ENCODE results near the gene RPS18. TPM values are rescaled to one million over a fixed set of nuclear protein-coding genes. Genes with fewer than 3 reads are reported as not detected.

The RPS18 gene
- total and polyA plus RNA-seq, 9 of the 15 experiments (the other 6 are each of a cell fraction or from before 2014, with no cell fraction given): 5,023 to 17,516 (median 8,131) TPM

DNA sequence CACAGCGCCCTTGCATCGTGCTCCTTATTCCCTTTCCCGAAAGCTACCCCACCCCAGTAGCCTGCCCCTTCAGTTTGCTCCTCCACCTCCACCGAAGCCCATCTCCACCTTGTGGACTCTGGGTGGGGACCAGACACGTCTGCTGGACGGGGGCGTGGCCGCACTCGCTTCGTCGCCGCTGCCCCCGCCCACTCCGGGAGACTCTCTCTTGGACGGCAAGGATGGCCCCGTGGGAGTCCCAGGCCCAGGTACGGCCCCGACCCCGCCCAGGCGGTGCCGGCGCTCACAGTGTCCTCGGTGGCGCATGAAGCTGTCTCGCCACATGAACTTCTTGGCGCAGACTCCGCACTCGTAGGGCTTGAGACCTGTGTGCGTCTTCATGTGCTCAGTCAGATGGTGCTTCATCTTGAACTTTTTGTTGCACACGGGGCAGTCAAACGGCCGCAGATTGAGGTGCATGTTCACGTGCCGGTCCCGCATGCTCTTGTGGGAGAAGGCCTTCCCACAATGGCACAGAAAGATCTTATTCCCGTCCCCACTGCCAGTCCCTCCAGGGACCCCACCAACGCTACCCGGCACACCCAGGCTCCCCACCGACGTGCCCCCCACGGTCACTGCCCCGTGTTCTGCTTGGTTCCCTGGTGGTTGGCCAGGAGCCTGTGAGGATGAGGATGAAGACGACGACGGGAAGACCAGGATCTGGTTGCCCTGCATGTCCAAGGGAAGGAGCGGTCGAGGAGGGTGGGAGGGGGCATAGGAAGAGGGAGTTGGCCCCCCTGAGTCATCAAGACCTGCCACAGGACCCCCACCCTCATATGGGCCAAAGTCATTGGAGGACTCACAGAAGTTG lies 43.3 kb downstream of the RPS18 start (continued):
- TF ChIP-seq, protein P1, sequence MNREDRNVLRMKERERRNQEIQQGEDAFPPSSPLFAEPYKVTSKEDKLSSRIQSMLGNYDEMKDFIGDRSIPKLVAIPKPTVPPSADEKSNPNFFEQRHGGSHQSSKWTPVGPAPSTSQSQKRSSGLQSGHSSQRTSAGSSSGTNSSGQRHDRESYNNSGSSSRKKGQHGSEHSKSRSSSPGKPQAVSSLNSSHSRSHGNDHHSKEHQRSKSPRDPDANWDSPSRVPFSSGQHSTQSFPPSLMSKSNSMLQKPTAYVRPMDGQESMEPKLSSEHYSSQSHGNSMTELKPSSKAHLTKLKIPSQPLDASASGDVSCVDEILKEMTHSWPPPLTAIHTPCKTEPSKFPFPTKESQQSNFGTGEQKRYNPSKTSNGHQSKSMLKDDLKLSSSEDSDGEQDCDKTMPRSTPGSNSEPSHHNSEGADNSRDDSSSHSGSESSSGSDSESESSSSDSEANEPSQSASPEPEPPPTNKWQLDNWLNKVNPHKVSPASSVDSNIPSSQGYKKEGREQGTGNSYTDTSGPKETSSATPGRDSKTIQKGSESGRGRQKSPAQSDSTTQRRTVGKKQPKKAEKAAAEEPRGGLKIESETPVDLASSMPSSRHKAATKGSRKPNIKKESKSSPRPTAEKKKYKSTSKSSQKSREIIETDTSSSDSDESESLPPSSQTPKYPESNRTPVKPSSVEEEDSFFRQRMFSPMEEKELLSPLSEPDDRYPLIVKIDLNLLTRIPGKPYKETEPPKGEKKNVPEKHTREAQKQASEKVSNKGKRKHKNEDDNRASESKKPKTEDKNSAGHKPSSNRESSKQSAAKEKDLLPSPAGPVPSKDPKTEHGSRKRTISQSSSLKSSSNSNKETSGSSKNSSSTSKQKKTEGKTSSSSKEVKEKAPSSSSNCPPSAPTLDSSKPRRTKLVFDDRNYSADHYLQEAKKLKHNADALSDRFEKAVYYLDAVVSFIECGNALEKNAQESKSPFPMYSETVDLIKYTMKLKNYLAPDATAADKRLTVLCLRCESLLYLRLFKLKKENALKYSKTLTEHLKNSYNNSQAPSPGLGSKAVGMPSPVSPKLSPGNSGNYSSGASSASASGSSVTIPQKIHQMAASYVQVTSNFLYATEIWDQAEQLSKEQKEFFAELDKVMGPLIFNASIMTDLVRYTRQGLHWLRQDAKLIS (CRISPR knock-in tag; IDR thresholded peaks at IDR 0.05): no peak
- TF ChIP-seq GATAD2A (IDR thresholded peaks at IDR 0.05): no peak
- no peak for TF ChIP-seq ZNF384 (IDR thresholded peaks at IDR 0.05; ENCODE audit: low read depth, low read length)
- no peak for TF ChIP-seq ZNF57 (CRISPR knock-in tag; IDR thresholded peaks at IDR 0.05)
- TF ChIP-seq, protein P2, sequence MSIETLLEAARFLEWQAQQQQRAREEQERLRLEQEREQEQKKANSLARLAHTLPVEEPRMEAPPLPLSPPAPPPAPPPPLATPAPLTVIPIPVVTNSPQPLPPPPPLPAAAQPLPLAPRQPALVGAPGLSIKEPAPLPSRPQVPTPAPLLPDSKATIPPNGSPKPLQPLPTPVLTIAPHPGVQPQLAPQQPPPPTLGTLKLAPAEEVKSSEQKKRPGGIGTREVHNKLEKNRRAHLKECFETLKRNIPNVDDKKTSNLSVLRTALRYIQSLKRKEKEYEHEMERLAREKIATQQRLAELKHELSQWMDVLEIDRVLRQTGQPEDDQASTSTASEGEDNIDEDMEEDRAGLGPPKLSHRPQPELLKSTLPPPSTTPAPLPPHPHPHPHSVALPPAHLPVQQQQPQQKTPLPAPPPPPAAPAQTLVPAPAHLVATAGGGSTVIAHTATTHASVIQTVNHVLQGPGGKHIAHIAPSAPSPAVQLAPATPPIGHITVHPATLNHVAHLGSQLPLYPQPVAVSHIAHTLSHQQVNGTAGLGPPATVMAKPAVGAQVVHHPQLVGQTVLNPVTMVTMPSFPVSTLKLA (conservative IDR thresholded peaks at IDR 0.05): peak; percentile 57 to 65; a peak in 1 of 4 replicates
- TF ChIP-seq NR4A1 (CRISPR knock-in tag; IDR thresholded peaks at IDR 0.05): 0 out of 2 replicates have a peak, but pooled peaks have one; percentile 51
- no peak for TF ChIP-seq NR4A1 (tag; IDR thresholded peaks at IDR 0.05)
- peak; percentile 57 for TF ChIP-seq HMGN3 (IDR thresholded peaks at IDR 0.05; ENCODE audit: borderline replicate concordance, extremely low read depth, insufficient read length, low read depth, low read length)
- no peak for TF ChIP-seq PHF20 (IDR thresholded peaks at IDR 0.05; ENCODE audit: partially characterized antibody)
- TF ChIP-seq ZNF431 (CRISPR knock-in tag; IDR thresholded peaks at IDR 0.05): no peak
- no peak for TF ChIP-seq RFX1 (IDR thresholded peaks at IDR 0.05)
- TF ChIP-seq, protein P3, sequence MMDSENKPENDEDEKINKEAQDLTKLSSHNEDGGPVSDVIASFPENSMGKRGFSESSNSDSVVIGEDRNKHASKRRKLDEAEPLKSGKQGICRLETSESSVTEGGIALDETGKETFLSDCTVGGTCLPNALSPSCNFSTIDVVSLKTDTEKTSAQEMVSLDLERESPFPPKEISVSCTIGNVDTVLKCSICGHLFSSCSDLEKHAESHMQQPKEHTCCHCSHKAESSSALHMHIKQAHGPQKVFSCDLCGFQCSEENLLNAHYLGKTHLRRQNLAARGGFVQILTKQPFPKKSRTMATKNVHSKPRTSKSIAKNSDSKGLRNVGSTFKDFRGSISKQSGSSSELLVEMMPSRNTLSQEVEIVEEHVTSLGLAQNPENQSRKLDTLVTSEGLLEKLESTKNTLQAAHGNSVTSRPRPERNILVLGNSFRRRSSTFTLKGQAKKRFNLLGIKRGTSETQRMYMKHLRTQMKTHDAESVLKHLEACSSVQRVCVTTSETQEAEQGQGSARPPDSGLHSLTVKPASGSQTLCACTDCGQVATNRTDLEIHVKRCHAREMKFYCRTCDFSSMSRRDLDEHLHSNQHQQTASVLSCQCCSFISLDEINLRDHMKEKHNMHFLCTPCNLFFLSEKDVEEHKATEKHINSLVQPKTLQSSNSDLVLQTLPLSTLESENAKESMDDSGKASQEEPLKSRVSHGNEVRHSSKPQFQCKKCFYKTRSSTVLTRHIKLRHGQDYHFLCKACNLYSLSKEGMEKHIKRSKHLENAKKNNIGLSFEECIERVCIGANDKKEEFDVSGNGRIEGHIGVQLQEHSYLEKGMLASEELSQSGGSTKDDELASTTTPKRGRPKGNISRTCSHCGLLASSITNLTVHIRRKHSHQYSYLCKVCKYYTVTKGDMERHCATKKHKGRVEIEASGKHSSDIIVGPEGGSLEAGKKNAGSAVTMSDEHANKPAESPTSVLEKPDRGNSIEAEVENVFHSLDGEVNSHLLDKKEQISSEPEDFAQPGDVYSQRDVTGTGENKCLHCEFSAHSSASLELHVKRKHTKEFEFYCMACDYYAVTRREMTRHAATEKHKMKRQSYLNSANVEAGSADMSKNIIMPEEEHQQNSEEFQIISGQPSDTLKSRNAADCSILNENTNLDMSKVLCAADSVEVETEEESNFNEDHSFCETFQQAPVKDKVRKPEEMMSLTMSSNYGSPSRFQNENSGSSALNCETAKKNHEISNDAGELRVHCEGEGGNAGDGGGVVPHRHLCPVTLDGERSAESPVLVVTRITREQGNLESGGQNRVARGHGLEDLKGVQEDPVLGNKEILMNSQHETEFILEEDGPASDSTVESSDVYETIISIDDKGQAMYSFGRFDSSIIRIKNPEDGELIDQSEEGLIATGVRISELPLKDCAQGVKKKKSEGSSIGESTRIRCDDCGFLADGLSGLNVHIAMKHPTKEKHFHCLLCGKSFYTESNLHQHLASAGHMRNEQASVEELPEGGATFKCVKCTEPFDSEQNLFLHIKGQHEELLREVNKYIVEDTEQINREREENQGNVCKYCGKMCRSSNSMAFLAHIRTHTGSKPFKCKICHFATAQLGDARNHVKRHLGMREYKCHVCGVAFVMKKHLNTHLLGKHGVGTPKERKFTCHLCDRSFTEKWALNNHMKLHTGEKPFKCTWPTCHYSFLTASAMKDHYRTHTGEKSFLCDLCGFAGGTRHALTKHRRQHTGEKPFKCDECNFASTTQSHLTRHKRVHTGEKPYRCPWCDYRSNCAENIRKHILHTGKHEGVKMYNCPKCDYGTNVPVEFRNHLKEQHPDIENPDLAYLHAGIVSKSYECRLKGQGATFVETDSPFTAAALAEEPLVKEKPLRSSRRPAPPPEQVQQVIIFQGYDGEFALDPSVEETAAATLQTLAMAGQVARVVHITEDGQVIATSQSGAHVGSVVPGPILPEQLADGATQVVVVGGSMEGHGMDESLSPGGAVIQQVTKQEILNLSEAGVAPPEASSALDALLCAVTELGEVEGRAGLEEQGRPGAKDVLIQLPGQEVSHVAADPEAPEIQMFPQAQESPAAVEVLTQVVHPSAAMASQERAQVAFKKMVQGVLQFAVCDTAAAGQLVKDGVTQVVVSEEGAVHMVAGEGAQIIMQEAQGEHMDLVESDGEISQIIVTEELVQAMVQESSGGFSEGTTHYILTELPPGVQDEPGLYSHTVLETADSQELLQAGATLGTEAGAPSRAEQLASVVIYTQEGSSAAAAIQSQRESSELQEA (IDR thresholded peaks at IDR 0.05; ENCODE audit: low read depth): no peak
- TF ChIP-seq ZNF217 (CRISPR knock-in tag; IDR thresholded peaks at IDR 0.05): no peak
- no peak for TF ChIP-seq ZNF347 (CRISPR knock-in tag; IDR thresholded peaks at IDR 0.05; ENCODE audit: low read depth)

Data from K562 (cell line).